ENCODE measurements around the gene SPRR4.

Gene SPRR4

DNA sequence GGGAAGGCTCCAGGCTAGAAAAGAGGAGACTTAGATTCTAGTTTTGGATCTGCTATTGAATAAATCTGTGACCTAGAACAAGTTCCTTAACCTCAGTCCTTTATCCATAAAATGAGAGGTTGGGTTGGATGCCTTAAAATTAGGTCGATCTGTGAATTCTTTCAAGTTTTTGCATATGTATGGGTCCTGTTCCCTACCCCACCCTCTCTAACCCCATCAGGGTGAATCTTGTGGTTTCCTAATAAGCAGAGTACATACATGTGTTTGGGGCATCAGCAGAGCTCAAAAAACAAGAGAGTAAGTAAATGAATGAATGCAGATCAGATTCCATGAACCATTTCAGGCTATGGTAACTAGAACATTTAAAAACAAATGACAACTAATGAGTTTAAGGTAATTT, 6.2 kb downstream of the SPRR4 start:
- Histone ChIP-seq H3K4me1 (ENCODE audit: insufficient read depth, low read length) (no peaks in the 10 kb centered on the region), H3K9me3 (ENCODE audit: low read length) (no peaks in the 10 kb centered on the region), H2AFZ (ENCODE audit: low read depth, low read length) (no peak overlapping the region), H3K4me3 (ENCODE audit: low read length) (no peak overlapping the region), H3K36me3 (ENCODE audit: insufficient read depth, low read length) (no peaks in the 10 kb centered on the region), H3K27me3 (ENCODE audit: insufficient read depth, low read length) (no peaks in the 10 kb centered on the region)

GRCh38 chr1:152977614-152978013, 7.2 kb downstream of the SPRR4 start:
- H3K27me3 ChIP-seq (ENCODE audit: insufficient read depth, low read length), result no peaks in the 10 kb centered on the region
- no peak overlapping the region for H2AFZ ChIP-seq (ENCODE audit: low read depth, low read length)
- H3K9me3 ChIP-seq (ENCODE audit: low read length), result no peaks in the 10 kb centered on the region
- H3K36me3 ChIP-seq (ENCODE audit: insufficient read depth, low read length), result no peaks in the 10 kb centered on the region
- no peak overlapping the region for H3K4me3 ChIP-seq (ENCODE audit: low read length)
- no peaks in the 10 kb centered on the region for H3K4me1 ChIP-seq (ENCODE audit: insufficient read depth, low read length)

- Histone ChIP-seq H3K4me3 (ENCODE audit: low read length) (no peak overlapping the region), H3K36me3 (ENCODE audit: insufficient read depth, low read length) (no peaks in the 10 kb centered on the region), H3K9me3 (ENCODE audit: low read length) (no peaks in the 10 kb centered on the region), H3K27me3 (ENCODE audit: insufficient read depth, low read length) (no peaks in the 10 kb centered on the region), H3K4me1 (ENCODE audit: insufficient read depth, low read length) (no peaks in the 10 kb centered on the region), H2AFZ (ENCODE audit: low read depth, low read length) (no peak overlapping the region)
These were observed 10.2 kb downstream of the SPRR4 start for GRCh38 chr1:152980676-152981075.

DNA sequence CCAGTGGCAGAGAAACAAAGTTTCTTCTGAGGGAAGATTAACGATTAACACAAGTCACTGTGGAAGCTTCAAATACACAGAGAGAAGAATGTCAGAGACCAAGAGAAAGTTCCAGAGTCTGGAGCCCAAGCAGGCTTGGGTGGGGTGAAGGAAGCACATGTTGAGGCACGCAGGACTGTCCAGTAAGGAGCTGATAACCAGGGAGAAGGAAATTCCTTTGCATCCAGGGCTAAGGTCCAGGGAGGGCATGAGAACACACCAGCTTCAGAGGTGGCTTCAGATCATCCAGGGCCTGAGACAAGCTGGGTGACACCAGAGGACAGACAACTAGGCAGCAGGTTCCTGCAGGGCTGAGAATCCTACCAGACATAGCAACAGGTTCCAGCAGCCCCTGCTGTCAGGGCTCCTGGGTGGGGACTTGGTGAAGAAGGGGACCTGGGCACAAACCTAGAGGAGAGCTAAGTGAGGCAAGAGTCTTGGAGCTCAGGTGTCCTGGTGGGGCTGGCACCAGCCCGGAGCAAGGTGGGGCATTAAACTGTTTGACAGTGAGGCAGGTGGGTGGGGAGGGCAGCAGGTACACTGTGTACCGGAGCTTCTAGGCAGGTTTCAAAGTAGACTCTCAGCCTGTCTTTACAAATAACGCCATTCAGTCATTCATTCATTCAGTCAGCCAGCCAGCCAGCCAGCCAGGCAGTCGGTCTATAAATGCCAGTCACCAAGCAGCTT, 10.9 kb downstream of the SPRR4 start:
- Histone ChIP-seq H3K36me3 (ENCODE audit: insufficient read depth, low read length) (no peaks in the 10 kb centered on the region), H2AFZ (ENCODE audit: low read depth, low read length) (no peak overlapping the region), H3K9me3 (ENCODE audit: low read length) (no peaks in the 10 kb centered on the region), H3K4me3 (ENCODE audit: low read length) (no peak overlapping the region), H3K27me3 (ENCODE audit: insufficient read depth, low read length) (no peaks in the 10 kb centered on the region), H3K4me1 (ENCODE audit: insufficient read depth, low read length) (no peaks in the 10 kb centered on the region)

DNA sequence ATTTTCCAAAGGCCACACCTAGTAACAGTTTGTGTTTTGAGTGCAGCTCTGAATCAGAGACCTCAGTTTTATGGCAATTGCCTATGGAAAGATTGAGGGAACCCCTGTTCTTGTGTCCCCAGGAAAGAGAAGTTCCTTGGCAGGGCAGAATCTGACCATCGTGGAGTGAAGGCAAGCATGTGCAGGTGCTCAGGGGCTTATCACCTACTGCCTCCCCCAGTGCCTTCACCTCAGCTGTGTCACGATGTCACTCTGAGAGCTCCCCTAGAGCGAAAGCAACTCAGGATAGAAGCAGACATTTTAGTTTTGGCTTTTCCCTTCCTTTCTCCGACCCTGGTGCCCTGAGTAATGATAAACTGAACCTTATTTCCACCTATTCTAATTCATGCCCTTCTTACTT, 11.6 kb downstream of the SPRR4 start:
- Histone ChIP-seq H3K36me3 (ENCODE audit: insufficient read depth, low read length) (no peaks in the 10 kb centered on the region), H3K9me3 (ENCODE audit: low read length) (no peaks in the 10 kb centered on the region), H3K27me3 (ENCODE audit: insufficient read depth, low read length) (no peaks in the 10 kb centered on the region), H3K4me1 (ENCODE audit: insufficient read depth, low read length) (no peaks in the 10 kb centered on the region), H3K4me3 (ENCODE audit: low read length) (no peak overlapping the region), H2AFZ (ENCODE audit: low read depth, low read length) (no peak overlapping the region)

- no peaks in the 10 kb centered on the region for H3K36me3 ChIP-seq (ENCODE audit: insufficient read depth, low read length)
- H3K9me3 ChIP-seq (ENCODE audit: low read length), result no peaks in the 10 kb centered on the region
- H3K4me3 ChIP-seq (ENCODE audit: low read length), result no peak overlapping the region
These were observed 12.8 kb downstream of the SPRR4 start for GRCh38 chr1:152983234-152983633.

GRCh38 chr1:152983743-152984142, 13.3 kb downstream of the SPRR4 start, which contains the start of gene SPRR1A:
TSS of gene SPRR1A (plus strand) at chr1:152984081. CDS start at chr1:152985231, 1,150 bp downstream.
- Histone ChIP-seq H3K4me3 (ENCODE audit: low read length) (no peak within 1 kb of the TSS), H2AFZ (ENCODE audit: low read depth, low read length) (no peak within 1 kb of the TSS), H3K27me3 (ENCODE audit: insufficient read depth, low read length) (no peaks in the 10 kb centered on the region), H3K4me1 (ENCODE audit: insufficient read depth, low read length) (no peaks in the 10 kb centered on the region), H3K9me3 (ENCODE audit: low read length) (no peaks in the 10 kb centered on the region), H3K36me3 (ENCODE audit: insufficient read depth, low read length) (no peaks in the 10 kb centered on the region)

More at GRCh38 chr1:152983234-152983633, 12.8 kb downstream of the SPRR4 start:
- Histone ChIP-seq H2AFZ (ENCODE audit: low read depth, low read length) (no peak overlapping the region), H3K27me3 (ENCODE audit: insufficient read depth, low read length) (no peaks in the 10 kb centered on the region), H3K4me1 (ENCODE audit: insufficient read depth, low read length) (no peaks in the 10 kb centered on the region)

DNA sequence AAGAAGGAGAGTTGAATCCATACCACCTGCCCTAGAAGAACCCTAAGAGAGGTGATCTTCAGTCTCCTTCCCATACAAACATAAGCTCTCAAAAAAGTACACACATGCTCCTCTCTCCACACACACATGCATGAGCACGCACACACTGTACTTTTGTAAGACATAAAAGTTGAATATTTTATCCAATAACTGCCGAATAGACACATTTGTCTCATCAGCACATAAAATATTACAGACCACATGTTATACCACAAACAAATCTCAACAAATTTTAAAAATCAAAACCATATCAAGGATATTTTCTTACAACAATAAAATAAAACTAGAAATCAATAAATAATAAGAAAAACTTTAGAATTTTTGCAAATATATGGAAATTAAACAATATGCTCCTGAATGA, 16.1 kb downstream of the SPRR4 start:
- Histone ChIP-seq H3K27me3 (ENCODE audit: insufficient read depth, low read length) (no peaks in the 10 kb centered on the region), H3K9me3 (ENCODE audit: low read length) (no peaks in the 10 kb centered on the region), H2AFZ (ENCODE audit: low read depth, low read length) (no peak overlapping the region), H3K36me3 (ENCODE audit: insufficient read depth, low read length) (no peaks in the 10 kb centered on the region), H3K4me3 (ENCODE audit: low read length) (no peak overlapping the region), H3K4me1 (ENCODE audit: insufficient read depth, low read length) (no peaks in the 10 kb centered on the region)

GRCh38 chr1:152993186-152993585, 22.7 kb downstream of the SPRR4 start:
- no peaks in the 10 kb centered on the region for H3K4me1 ChIP-seq (ENCODE audit: insufficient read depth, low read length)
- H3K4me3 ChIP-seq (ENCODE audit: low read length), result no peak overlapping the region
- H3K9me3 ChIP-seq (ENCODE audit: low read length), result no peaks in the 10 kb centered on the region
- H3K36me3 ChIP-seq (ENCODE audit: insufficient read depth, low read length), result no peaks in the 10 kb centered on the region
- H2AFZ ChIP-seq (ENCODE audit: low read depth, low read length), result no peak overlapping the region
- no peaks in the 10 kb centered on the region for H3K27me3 ChIP-seq (ENCODE audit: insufficient read depth, low read length)

DNA sequence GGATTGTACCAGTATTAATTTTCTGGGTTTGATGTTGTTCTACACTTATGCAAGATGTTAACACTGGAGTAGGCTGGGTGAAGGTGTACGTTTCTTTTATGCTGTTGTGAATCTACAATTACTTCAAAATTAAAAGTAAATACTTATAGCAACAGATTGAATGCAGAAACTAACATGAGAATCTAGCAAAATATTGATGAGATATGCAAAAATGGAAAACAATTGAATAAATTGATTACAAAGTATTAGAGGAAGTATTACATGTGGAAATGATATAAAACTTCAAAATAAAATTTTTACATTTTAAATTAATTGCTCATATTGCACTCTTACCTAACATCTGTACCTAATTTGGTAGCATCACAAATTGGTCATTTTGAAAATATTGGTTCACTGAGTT, 25.4 kb downstream of the SPRR4 start:
- no peak overlapping the region for H3K4me3 ChIP-seq (ENCODE audit: low read length)
- H3K4me1 ChIP-seq (ENCODE audit: insufficient read depth, low read length), result no peaks in the 10 kb centered on the region

GRCh38 chr1:152996633-152997400, 26.4 kb downstream of the SPRR4 start:
- H3K4me1 ChIP-seq (ENCODE audit: insufficient read depth, low read length), result no peaks in the 10 kb centered on the region
- H3K27me3 ChIP-seq (ENCODE audit: insufficient read depth, low read length), result no peaks in the 10 kb centered on the region
- H3K36me3 ChIP-seq (ENCODE audit: insufficient read depth, low read length), result no peaks in the 10 kb centered on the region
- H2AFZ ChIP-seq (ENCODE audit: low read depth, low read length), result no peak overlapping the region
- no peaks in the 10 kb centered on the region for H3K9me3 ChIP-seq (ENCODE audit: low read length)
- H3K4me3 ChIP-seq (ENCODE audit: low read length), result no peak overlapping the region

More for the DNA sequence above, 25.4 kb downstream of the SPRR4 start:
- no peaks in the 10 kb centered on the region for H3K9me3 ChIP-seq (ENCODE audit: low read length)
- no peaks in the 10 kb centered on the region for H3K36me3 ChIP-seq (ENCODE audit: insufficient read depth, low read length)
- H3K27me3 ChIP-seq (ENCODE audit: insufficient read depth, low read length), result no peaks in the 10 kb centered on the region
- no peak overlapping the region for H2AFZ ChIP-seq (ENCODE audit: low read depth, low read length)

DNA sequence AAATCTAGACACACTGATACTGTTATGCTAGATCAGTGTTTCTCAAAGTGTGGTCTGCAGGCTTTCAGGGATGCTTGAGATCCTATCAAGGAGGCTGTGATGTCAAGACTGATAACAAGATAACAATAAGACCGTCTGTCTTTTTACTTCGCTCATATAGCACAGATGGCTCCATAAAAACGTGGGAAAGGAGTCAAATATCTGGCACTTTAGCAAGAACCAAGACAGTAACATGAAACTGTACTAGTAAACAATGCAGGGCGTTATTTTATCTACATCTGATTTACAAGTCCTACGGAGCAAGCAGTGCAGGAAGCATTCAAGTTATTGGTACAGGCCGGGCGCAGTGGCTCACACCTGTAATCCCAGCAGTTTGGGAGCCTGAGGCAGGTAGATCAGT, 27.5 kb downstream of the SPRR4 start:
- Histone ChIP-seq H3K4me3 (ENCODE audit: low read length) (no peak overlapping the region), H3K36me3 (ENCODE audit: insufficient read depth, low read length) (no peaks in the 10 kb centered on the region), H3K27me3 (ENCODE audit: insufficient read depth, low read length) (no peaks in the 10 kb centered on the region), H2AFZ (ENCODE audit: low read depth, low read length) (no peak overlapping the region), H3K4me1 (ENCODE audit: insufficient read depth, low read length) (no peaks in the 10 kb centered on the region), H3K9me3 (ENCODE audit: low read length) (no peaks in the 10 kb centered on the region)

GRCh38 chr1:152998476-152998875, 28.0 kb downstream of the SPRR4 start:
- Histone ChIP-seq H3K9me3 (ENCODE audit: low read length) (no peaks in the 10 kb centered on the region), H3K36me3 (ENCODE audit: insufficient read depth, low read length) (no peaks in the 10 kb centered on the region), H3K27me3 (ENCODE audit: insufficient read depth, low read length) (no peaks in the 10 kb centered on the region), H2AFZ (ENCODE audit: low read depth, low read length) (no peak overlapping the region), H3K4me3 (ENCODE audit: low read length) (no peak overlapping the region), H3K4me1 (ENCODE audit: insufficient read depth, low read length) (no peaks in the 10 kb centered on the region)

Data from neuron (in vitro differentiated cells).